GM12878 (cell line): ENCODE results near the gene BZW1. TPM values are rescaled to one million over a fixed set of nuclear protein-coding genes. Genes with fewer than 3 reads are reported as not detected.

ENCODE experiments used
- ATAC-seq: fragments of 200-7000 bp; cut with Tn5 transposase; 3 replicates; pipeline ENCODE4 v1.9.1; 2020; ENCODE audit warnings: mild to moderate bottlenecking, moderate library complexity
- BruUV-seq: library from RNA; stranded (reverse); fragments of 400-500 nt; replicated peaks from 2 replicates; lab custom pipeline; 2021; lab: Mats Ljungman, UMichigan
- CTCF ChIA-PET: fragments of 300-600 bp; sonication (Branson Sonifier 250); formaldehyde crosslinking; extraction: SDS; loops from one replicate; lab custom pipeline; 2021; ENCODE audit warnings: inconsistent platforms; lab: Yijun Ruan, JAX
- POLR2A ChIA-PET: fragments of 350-600 bp; formaldehyde crosslinking; extraction: SDS; loops from one replicate; lab custom pipeline; 2021; ENCODE audit warnings: inconsistent platforms; lab: Charles Lee
- RAD21 ChIA-PET: fragments of 300-600 bp; sonication (Branson Sonifier 250); formaldehyde crosslinking; loops from one replicate; lab custom pipeline; 2023; ENCODE audit warnings: antibody characterized with exemption; ENCODE audit not compliant: unreplicated experiment; lab: Charles Lee
- SMC1A ChIA-PET: fragments of 300-600 bp; sonication (Branson Sonifier 250); formaldehyde crosslinking; loops from one replicate; lab custom pipeline; 2023; ENCODE audit not compliant: unreplicated experiment, uncharacterized antibody; lab: Charles Lee
- DNase-seq: peaks from one replicate; pipeline ENCODE4 v3.0.0-alpha.2; 2011; ENCODE audit warnings: low read depth, low spot score
- FAIRE-seq: peaks from 3 replicates; lab custom pipeline; 2011; peaks lifted over from hg19 to GRCh38; lab: Jason Lieb, UNC
- H2AFZ ChIP-seq: 2 replicates; pipeline ENCODE4 v1.6.0; 2011; ENCODE audit warnings: low read depth, low read length, control low read depth; ENCODE audit not compliant: control insufficient read depth
- H3K27ac ChIP-seq: 2 replicates; pipeline ENCODE4 v1.5.1; 2011; ENCODE audit warnings: control low read depth; ENCODE audit not compliant: control insufficient read depth, insufficient read depth
- H3K27me3 ChIP-seq, 2 experiments: replicated peaks in 1 of 2; 2 replicates each; pipeline versions ENCODE4 v1.6.0 to v1.6.1; 2011; ENCODE audit warnings: low read length in 1 of 2; ENCODE audit not compliant: control insufficient read depth in 2 of 2, insufficient read depth in 2 of 2
- H3K36me3 ChIP-seq, 2 experiments: 2 replicates each; pipeline ENCODE4 v1.5.1; 2011; ENCODE audit warnings: low read length in 1 of 2; ENCODE audit not compliant: control insufficient read depth in 2 of 2, insufficient read depth in 2 of 2
- H3K4me1 ChIP-seq: 2 replicates; pipeline ENCODE4 v1.6.1; 2011; ENCODE audit warnings: mild to moderate bottlenecking, low read length, moderate library complexity, mixed read lengths; ENCODE audit not compliant: control insufficient read depth, insufficient read depth
- H3K4me2 ChIP-seq: 2 replicates; pipeline ENCODE4 v1.6.0; 2011; ENCODE audit warnings: control low read depth; ENCODE audit not compliant: control insufficient read depth, insufficient read depth
- H3K4me3 ChIP-seq: fragments of 200-600 bp; sonication (generic); 2 replicates; pipeline ENCODE4 v1.5.1; 2016
- H3K79me2 ChIP-seq: 2 replicates; pipeline ENCODE4 v1.6.0; 2011; ENCODE audit warnings: low read length; ENCODE audit not compliant: control insufficient read depth, insufficient read depth
- H3K9ac ChIP-seq: 2 replicates; pipeline ENCODE4 v1.8.0; 2011; ENCODE audit warnings: low read length, control low read depth, mixed read lengths; ENCODE audit not compliant: control insufficient read depth, insufficient read depth
- H3K9me3 ChIP-seq: replicated peaks from 3 replicates; pipeline ENCODE4 v1.5.1; 2011; ENCODE audit warnings: mild to moderate bottlenecking, low read length; ENCODE audit not compliant: control insufficient read depth, insufficient read depth
- H4K20me1 ChIP-seq: 2 replicates; pipeline ENCODE4 v1.6.0; 2011; ENCODE audit not compliant: control insufficient read depth, insufficient read depth
- BCL11A ChIP-seq: IDR thresholded peaks from 2 replicates; pipeline ENCODE4 v1.6.1; 2011; ENCODE audit warnings: low read depth, low read length
- CREB1 ChIP-seq: IDR thresholded peaks from 2 replicates; pipeline ENCODE4 v1.6.1; 2012; ENCODE audit warnings: low read depth, mild to moderate bottlenecking, inconsistent platforms
- ETV6 ChIP-seq, 2 experiments: fragments of 450-650 bp in 1 of 2; IDR thresholded peaks in 1 of 2; conservative IDR thresholded peaks in 1 of 2; 2 replicates each; pipeline ENCODE4 v1.6.1; 2014; ENCODE audit warnings: antibody characterized with exemption in 1 of 2, borderline replicate concordance in 1 of 2, low read depth in 1 of 2, mild to moderate bottlenecking in 1 of 2, moderate library complexity in 1 of 2
- FOXK2 ChIP-seq: fragments of 450-650 bp; IDR thresholded peaks from 2 replicates; pipeline ENCODE4 v1.6.1; 2017; ENCODE audit warnings: mild to moderate bottlenecking, moderate library complexity
- HDAC2 ChIP-seq: fragments of 200-600 bp; sonication (generic); IDR thresholded peaks from 2 replicates; pipeline ENCODE4 v1.6.1; 2017
- MYB ChIP-seq: fragments of 150-350 bp; IDR thresholded peaks from 2 replicates; pipeline ENCODE4 v1.6.1; 2014; ENCODE audit warnings: mild to moderate bottlenecking, low read depth, low read length, borderline replicate concordance
- NR2C1 ChIP-seq: fragments of 450-650 bp; IDR thresholded peaks from 2 replicates; pipeline ENCODE4 v1.6.1; 2017; ENCODE audit warnings: antibody characterized with exemption, mild to moderate bottlenecking, moderate library complexity
- NRF1 ChIP-seq: conservative IDR thresholded peaks from 2 replicates; pipeline ENCODE4 v1.6.1; 2011; ENCODE audit warnings: mild to moderate bottlenecking, low read depth, low read length, improper control_type of control experiment
- RELA ChIP-seq: fragments of 450-650 bp; IDR thresholded peaks from 2 replicates; pipeline ENCODE4 v1.8.0; 2014; ENCODE audit warnings: borderline replicate concordance; ENCODE audit not compliant: partially characterized antibody
- SIX5 ChIP-seq: IDR thresholded peaks from 2 replicates; pipeline ENCODE4 v1.6.1; 2011; ENCODE audit warnings: mild to moderate bottlenecking, low read depth, low read length, moderate library complexity; ENCODE audit not compliant: severe bottlenecking
- TCF12 ChIP-seq: IDR thresholded peaks from 2 replicates; pipeline ENCODE4 v1.6.1; 2011; ENCODE audit warnings: low read depth, mild to moderate bottlenecking, low read length
- ZNF207 ChIP-seq: fragments of 450-650 bp; IDR thresholded peaks from 2 replicates; pipeline ENCODE4 v1.6.1; 2014; ENCODE audit warnings: antibody characterized with exemption, mild to moderate bottlenecking, borderline replicate concordance
- ZNF24 ChIP-seq: fragments of 450-650 bp; IDR thresholded peaks from 2 replicates; pipeline ENCODE4 v1.6.1; 2017; ENCODE audit warnings: antibody characterized with exemption, mild to moderate bottlenecking
- WGBS: methylation state at CpG from one replicate; pipeline ENCODE4 v1.1.6; 2016; ENCODE audit warnings: low lambda C conversion rate; ENCODE audit not compliant: insufficient replicate concordance, insufficient coverage; ENCODE audit errors: missing lambda C conversion rate; 5-methylcytosine and 5-hydroxymethylcytosine counted together
- in situ Hi-C: fragments of 300-500 bp; cut with MboI; formaldehyde crosslinking; loops from 9 replicates; pipeline ENCODE4 v1.14.3; 2018; ENCODE audit warnings: mixed read lengths
- intact Hi-C: fragments of 100-400 bp; cut with micrococcal nuclease; formaldehyde crosslinking; loops from one replicate; pipeline ENCODE4 v1.14.2; 2022; ENCODE audit not compliant: unreplicated experiment
- polyA plus RNA-seq, 11 experiments: library from polyadenylated mRNA; depleted of rRNA in 4 of 11; unstranded in 6 of 11; stranded (reverse) in 5 of 11; fragments of >200 nt; fragmentation: Nextera tagmentation in 4 of 11; fragmentation: Illumina TruSeq in 1 of 11; extraction: Ambion mirVana in 4 of 11; extraction: Trizol in 1 of 11; gene quantifications; 1 replicate in 1 of 11; 2 replicates in 10 of 11; pipeline versions ENCODE4 v1.2.1 to v1.2.3, GENCODE V29; 2011 to 2016; ENCODE audit warnings: inconsistent platforms in 2 of 11, missing spikeins in 2 of 11, low read depth in 1 of 11
- total RNA-seq, 4 experiments: library from RNA; depleted of rRNA in 3 of 4; stranded (reverse); fragments of >200 nt in 3 of 4; fragmentation: Illumina TruSeq in 1 of 4; extraction: Trizol in 1 of 4; gene quantifications; 2 replicates each; pipeline versions ENCODE4 v1.2.1 to v1.2.3, GENCODE V29; 2013 to 2021
- TF ChIP-seq, protein P1 (sequence below): fragments of 450-650 bp; IDR thresholded peaks from 2 replicates; pipeline ENCODE4 v1.6.1; 2014; ENCODE audit warnings: mild to moderate bottlenecking
- TF ChIP-seq, protein P2 (sequence below): fragments of 450-650 bp; IDR thresholded peaks from 2 replicates; pipeline ENCODE4 v1.6.1; 2017; ENCODE audit warnings: antibody characterized with exemption, mild to moderate bottlenecking, moderate library complexity
- TF ChIP-seq, protein P3 (sequence below): fragments of 450-650 bp; IDR thresholded peaks from 2 replicates; pipeline ENCODE4 v1.6.1; 2017; ENCODE audit warnings: mild to moderate bottlenecking, moderate library complexity

The BZW1 gene
- total and polyA plus RNA-seq, 10 of the 15 experiments (the other 5 are each of a cell fraction or from before 2014, with no cell fraction given): 186 to 349 (median 269) TPM

DNA sequence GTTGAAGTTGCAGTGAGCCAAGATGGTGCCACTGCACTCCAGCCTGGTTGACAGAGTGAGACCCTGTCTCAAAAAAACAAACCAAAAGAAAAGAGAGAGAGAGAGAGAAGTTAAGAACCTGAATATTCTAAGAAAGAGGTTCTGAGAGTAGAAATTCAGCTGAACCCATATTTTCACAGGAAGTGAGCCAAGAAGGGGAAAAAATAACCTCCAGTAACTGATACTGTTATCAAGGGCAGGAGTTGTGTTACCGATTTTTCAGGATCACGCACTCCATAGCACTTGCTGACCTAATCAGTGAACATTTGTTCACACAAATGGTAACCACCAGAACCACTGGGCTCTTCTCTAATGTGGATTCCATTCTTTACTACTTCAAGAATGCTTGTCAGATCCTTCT lies 39.1 kb upstream of the BZW1 start (continued):
- no peak for TF ChIP-seq ETV6 (conservative IDR thresholded peaks at IDR 0.05 in 1 of 2, IDR thresholded peaks at IDR 0.05 in 1 of 2; ENCODE audit: borderline replicate concordance in 1 of 2, low read depth in 1 of 2)
- no peak for TF ChIP-seq NR2C1
- no peak for TF ChIP-seq FOXK2
- no peak for TF ChIP-seq ZNF24
- TF ChIP-seq MYB: no peak
- TF ChIP-seq TCF12: no peak
- TF ChIP-seq, protein P1, sequence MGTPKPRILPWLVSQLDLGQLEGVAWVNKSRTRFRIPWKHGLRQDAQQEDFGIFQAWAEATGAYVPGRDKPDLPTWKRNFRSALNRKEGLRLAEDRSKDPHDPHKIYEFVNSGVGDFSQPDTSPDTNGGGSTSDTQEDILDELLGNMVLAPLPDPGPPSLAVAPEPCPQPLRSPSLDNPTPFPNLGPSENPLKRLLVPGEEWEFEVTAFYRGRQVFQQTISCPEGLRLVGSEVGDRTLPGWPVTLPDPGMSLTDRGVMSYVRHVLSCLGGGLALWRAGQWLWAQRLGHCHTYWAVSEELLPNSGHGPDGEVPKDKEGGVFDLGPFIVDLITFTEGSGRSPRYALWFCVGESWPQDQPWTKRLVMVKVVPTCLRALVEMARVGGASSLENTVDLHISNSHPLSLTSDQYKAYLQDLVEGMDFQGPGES: no peak
- TF ChIP-seq, protein P2, sequence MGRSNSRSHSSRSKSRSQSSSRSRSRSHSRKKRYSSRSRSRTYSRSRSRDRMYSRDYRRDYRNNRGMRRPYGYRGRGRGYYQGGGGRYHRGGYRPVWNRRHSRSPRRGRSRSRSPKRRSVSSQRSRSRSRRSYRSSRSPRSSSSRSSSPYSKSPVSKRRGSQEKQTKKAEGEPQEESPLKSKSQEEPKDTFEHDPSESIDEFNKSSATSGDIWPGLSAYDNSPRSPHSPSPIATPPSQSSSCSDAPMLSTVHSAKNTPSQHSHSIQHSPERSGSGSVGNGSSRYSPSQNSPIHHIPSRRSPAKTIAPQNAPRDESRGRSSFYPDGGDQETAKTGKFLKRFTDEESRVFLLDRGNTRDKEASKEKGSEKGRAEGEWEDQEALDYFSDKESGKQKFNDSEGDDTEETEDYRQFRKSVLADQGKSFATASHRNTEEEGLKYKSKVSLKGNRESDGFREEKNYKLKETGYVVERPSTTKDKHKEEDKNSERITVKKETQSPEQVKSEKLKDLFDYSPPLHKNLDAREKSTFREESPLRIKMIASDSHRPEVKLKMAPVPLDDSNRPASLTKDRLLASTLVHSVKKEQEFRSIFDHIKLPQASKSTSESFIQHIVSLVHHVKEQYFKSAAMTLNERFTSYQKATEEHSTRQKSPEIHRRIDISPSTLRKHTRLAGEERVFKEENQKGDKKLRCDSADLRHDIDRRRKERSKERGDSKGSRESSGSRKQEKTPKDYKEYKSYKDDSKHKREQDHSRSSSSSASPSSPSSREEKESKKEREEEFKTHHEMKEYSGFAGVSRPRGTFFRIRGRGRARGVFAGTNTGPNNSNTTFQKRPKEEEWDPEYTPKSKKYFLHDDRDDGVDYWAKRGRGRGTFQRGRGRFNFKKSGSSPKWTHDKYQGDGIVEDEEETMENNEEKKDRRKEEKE: no peak
- no peak for TF ChIP-seq ZNF207

DNA sequence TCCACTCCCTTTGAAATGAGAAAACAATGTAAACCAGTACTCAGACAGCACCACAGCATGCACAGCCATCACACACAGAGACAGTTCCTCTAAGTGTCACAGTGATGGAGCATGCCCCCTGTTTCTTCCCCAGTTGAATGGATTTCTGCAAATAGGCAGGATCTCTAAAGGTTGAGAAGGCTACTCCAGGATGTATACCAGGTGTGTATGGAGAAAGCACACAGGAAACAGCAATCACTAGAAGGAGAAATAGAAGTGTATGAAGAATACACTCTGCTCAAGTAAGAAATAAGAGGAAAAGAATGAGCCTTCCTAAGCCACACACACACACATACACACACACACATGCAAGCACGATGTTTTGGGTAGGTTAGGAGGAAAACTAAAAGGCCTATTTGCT lies 38.6 kb upstream of the BZW1 start:
- Histone ChIP-seq H3K36me3 (no peaks in the 10 kb centered on the region), H2AFZ (no peak overlapping the region), H4K20me1 (no peaks in the 10 kb centered on the region), H3K4me3 (no peak overlapping the region), H3K79me2 (no peaks in the 10 kb centered on the region), H3K27me3 (no peaks in the 10 kb centered on the region; a peak in 1 of 4 replicates), H3K4me1 (no peaks in the 10 kb centered on the region), H3K4me2 (no peak overlapping the region), H3K27ac (no peak overlapping the region), H3K9ac (no peak overlapping the region), H3K9me3 (peaks cover 3% of the 10 kb centered on the region; the same call in 2 of the 3 replicates)
- ChIA-PET SMC1A (no interaction called here), RAD21 (no interaction called here), CTCF (no interaction called here), POLR2A (no interaction called here)
- FAIRE-seq: no peak
- no TSS peak for BruUV-seq
- no peak for DNase-seq
- WGBS: 0% methylated on average over 1 of the region's 1 CpG
- ATAC-seq: no peak
- in situ Hi-C loops: no loop called here
- intact Hi-C loops: no loop called here
- no peak for TF ChIP-seq CREB1
- TF ChIP-seq SIX5: no peak
- TF ChIP-seq HDAC2: no peak
- TF ChIP-seq BCL11A: no peak
- TF ChIP-seq, protein P3, sequence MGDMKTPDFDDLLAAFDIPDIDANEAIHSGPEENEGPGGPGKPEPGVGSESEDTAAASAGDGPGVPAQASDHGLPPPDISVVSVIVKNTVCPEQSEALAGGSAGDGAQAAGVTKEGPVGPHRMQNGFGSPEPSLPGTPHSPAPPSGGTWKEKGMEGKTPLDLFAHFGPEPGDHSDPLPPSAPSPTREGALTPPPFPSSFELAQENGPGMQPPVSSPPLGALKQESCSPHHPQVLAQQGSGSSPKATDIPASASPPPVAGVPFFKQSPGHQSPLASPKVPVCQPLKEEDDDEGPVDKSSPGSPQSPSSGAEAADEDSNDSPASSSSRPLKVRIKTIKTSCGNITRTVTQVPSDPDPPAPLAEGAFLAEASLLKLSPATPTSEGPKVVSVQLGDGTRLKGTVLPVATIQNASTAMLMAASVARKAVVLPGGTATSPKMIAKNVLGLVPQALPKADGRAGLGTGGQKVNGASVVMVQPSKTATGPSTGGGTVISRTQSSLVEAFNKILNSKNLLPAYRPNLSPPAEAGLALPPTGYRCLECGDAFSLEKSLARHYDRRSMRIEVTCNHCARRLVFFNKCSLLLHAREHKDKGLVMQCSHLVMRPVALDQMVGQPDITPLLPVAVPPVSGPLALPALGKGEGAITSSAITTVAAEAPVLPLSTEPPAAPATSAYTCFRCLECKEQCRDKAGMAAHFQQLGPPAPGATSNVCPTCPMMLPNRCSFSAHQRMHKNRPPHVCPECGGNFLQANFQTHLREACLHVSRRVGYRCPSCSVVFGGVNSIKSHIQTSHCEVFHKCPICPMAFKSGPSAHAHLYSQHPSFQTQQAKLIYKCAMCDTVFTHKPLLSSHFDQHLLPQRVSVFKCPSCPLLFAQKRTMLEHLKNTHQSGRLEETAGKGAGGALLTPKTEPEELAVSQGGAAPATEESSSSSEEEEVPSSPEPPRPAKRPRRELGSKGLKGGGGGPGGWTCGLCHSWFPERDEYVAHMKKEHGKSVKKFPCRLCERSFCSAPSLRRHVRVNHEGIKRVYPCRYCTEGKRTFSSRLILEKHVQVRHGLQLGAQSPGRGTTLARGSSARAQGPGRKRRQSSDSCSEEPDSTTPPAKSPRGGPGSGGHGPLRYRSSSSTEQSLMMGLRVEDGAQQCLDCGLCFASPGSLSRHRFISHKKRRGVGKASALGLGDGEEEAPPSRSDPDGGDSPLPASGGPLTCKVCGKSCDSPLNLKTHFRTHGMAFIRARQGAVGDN: no peak
- TF ChIP-seq NRF1: no peak
- TF ChIP-seq RELA: no peak
